Activated naive CD4-positive, alpha-beta T cell (primary cell): ENCODE data around the gene CASK.

Experiments
- DNase-seq, 4 experiments: peaks; one replicate each; lab custom pipeline; 2025; lab: John Stamatoyannopoulos, UW

Gene CASK

DNA sequence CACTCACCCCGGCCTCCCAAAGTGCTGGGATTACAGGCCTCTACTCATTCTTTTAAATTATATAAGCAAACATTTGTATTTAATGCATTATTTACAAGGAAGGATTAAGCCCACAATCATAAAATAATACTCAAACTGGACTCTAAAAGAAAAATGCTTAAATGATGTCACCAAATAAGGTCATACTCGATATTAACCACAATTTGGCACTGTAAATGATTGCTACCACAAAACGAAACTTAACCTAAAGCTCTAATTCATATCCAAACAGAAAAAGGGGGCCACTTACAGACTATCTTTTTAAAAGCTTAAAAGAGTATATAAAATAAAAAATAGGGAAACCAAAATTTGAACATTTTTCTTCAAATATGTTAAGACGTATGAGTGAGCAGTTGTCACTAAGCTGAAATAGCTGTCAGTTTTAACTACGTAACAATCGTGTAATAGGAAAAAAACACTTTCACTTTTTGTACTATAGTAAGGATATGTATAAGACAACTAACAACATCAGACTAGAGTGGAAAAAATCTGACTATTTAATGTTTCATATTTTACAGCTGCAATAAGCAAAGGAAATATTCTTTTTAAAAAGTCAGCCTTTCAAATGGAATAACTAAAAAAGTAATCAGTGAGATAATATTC is 342.8 kb downstream of the CASK start:
- no peak for DNase-seq

- no peak for DNase-seq
Observed at GRCh38 chrX:41563876-41564275, 359.5 kb downstream of the CASK start.

DNA sequence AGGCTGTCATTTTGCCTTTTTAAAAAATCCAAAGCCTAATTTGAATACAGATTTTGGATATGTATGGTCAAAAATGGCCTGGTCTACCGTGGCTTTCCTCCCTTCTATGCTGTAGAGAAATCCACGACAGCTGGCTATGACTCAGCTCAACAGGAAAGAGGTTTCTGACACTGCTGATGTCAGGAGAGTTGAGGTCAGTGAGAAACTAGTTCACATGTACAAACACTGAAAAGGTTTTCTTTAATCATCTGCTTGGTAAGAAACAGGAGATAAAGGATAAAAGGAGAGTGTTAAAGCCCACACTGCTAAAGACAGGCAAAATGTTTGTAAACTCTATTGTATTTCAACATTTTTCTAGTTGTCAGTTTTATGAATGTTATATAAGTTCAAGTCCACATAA is 362.3 kb downstream of the CASK start:
- no peak for DNase-seq

GRCh38 chrX:41559235-41560052 is 363.9 kb downstream of the CASK start:
- no peak for DNase-seq

DNA sequence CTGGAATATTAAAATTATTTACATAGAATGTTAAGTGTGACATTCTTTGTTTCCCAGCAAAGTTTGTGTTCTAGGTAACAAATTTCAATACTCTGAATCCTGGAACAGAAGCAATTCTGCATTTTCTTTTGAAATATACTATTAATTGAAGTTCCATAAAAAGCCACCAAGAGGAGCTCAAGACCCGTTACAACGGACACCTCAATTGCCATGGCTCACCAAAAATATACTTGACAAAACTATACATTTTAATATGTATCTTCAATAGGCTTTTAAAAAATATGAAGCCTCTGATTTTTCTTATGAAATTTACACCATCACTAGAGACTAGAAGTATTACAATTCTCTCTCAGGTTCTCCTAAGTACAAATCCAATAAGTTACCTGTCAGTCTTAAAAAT is 364.8 kb downstream of the CASK start:
- no peak for DNase-seq

GRCh38 chrX:41556958-41557357 is 366.4 kb downstream of the CASK start:
- DNase-seq = no peak

DNA sequence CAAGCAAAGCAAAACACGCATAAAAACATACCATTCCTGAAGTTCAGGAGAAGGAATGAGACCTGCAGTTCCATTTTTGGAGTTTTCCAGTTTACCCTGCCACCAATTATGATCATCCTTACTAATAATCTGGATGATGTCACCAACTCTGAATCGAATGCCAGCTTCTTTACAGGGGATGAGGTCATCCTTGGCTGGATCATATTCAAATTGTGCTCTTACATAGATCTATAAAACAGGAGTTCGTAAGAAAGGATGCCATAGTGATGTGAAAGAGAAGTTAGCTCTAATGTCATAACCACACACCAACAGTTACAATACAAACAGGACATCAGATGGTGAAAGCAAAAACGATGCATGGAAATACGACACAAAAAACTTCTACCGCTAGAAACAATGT is 369.7 kb downstream of the CASK start:
- no peak for DNase-seq

GRCh38 chrX:41548411-41548810 is 374.9 kb downstream of the CASK start:
- DNase-seq = no peak

GRCh38 chrX:41543668-41544067 is 379.7 kb downstream of the CASK start:
- DNase-seq = no peak

DNA sequence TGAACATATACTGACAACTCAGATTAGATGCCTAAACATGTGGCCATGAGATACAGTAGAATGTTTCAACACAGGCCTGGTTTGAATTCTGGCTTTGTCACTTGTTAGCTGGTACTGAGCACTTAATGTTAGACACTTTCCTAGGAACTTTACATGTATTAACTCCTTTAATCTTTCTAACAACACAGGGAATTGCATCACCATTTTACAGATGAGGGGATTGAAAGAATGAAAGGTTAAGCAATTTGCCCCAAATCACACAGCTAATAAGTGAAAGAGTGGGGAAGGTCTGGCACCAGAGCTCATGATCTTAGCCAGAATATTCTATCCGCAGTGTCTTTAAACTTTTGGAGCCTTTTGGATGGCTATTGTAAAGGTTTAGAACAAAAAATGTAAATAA is 380.3 kb downstream of the CASK start:
- no peak for DNase-seq

DNA sequence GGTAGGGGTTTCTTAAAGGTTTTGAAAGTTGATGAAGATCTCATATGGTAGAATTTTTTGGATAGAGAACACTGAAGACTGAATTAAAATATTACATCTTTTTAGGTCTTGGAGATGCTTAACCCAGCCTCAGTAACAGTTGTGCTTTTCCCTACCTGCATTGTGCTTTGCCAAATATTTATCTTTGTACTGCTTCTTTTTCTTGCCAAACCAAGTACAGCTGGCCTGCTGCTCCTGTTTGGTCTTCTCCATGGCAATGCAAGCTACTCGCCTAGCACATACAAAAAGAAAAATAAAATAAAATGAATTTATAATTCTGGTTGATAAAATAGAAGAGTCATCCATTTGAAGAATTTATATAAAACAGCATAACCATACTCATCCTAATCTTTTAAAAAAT is 380.8 kb downstream of the CASK start:
- no peak for DNase-seq

DNA sequence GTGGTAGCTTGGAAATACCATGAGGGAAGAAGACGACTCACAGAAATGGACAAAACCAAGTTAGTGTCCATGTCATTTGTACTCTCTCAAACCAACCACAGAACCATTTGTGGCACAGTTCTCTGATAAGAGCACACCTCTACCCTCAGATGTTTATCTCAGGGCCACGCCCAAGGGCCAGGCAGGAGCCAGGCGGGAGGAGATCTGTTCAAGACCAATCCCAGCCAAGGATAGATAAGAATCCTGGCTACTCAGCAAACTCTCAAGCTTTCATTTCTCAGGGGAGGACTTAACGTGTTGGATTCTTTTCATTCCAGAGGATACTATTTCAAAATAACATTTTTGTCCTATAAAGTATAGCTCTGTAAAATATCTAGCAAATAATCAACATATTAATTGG is 381.2 kb downstream of the CASK start:
- DNase-seq = no peak

DNA sequence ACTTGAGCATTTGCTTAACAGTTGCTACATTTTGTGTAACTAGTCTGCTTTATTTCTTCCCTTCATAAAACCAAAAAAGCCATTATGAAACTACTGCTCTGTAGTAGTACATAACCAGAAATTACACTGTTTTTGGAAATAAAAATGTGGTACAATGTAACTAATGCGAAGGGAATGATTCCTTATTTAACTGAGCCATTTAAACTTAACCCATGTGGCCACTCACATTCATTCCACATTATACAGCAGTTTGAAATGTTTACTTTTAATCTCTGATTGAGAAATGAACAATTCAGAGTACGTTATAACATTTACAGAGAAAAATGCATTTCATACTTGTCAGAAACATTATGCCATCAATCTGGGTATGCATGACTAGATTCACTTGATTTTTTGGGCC is 382.0 kb downstream of the CASK start:
- DNase-seq = no peak

- no peak for DNase-seq
Observed at GRCh38 chrX:41538707-41539106, 384.6 kb downstream of the CASK start.

- no peak for DNase-seq
Observed at GRCh38 chrX:41530085-41530484, 393.3 kb downstream of the CASK start.

- no peak for DNase-seq
Observed at GRCh38 chrX:41529221-41529620, 394.1 kb downstream of the CASK start.

- no peak for DNase-seq
Observed at GRCh38 chrX:41528784-41529183, 394.6 kb downstream of the CASK start.

GRCh38 chrX:41526925-41527324 is 396.4 kb downstream of the CASK start:
- no peak for DNase-seq

DNA sequence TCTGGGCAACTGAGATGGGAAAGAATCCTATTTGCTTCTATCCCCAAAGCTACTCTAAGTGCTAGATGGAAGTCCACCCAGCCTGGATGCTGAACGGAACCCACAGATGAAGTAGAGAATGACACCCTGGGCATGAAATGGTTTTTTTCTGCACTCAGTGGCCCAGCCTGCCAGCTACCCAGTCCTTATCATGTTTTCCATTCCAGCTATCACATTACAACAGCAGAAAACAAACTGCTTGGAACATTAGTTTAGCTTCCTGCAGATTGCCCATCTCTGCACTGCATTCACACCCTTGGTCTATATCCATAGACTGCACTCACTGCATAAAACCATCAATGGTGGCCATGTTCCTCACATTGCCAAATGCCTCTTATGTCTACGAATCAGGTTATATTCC is 397.1 kb downstream of the CASK start:
- DNase-seq = no peak

DNA sequence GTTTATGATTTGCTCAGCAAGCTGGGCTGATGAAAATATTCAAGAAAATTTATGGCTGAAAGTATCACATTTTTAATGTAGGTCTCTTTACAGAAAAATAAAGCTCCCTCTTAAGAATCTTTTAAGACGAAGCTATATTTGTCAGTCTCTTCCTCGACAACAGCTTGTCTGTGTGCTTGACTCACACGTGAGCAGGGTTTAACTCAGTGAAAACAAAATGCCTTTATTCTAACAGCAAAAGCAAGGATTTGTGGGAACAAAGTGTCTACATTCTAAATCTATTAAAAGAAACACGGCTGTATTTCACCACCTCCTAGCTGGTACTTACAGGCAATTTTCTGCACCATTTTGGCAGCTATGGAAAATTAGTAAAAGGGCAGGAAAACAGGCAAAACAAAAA is 400.7 kb downstream of the CASK start:
- DNase-seq = no peak

DNA sequence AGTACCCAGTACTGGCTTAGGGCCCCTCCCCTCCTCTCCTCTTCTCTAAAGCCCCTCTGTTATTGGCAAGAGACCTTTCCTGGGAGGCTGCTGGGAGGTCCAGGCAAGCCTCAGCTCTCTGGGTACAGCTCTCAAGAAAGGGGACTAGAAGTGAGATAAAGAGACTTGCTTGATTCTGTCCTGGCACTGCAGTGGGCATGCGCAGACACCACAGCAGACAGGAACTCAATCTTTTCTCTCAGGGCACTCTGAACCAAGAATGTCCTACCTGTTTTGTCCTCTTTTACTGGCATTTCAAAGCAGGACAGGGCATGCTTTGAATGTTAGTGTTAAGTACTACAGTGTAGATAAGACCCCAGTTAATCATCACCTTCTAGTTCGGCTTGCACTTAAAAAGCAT is 401.3 kb downstream of the CASK start:
- no peak for DNase-seq

- DNase-seq = no peak
Observed at GRCh38 chrX:41519468-41519867, 403.9 kb downstream of the CASK start.

GRCh38 chrX:41518841-41519220 is 404.5 kb downstream of the CASK start:
- DNase-seq = no peak
